Upper lobe of left lung (tissue), 6 donors: ENCODE results near the gene REEP5. TPM values are rescaled to one million over a fixed set of nuclear protein-coding genes. Genes with fewer than 3 reads are reported as not detected.
A peak's percentile ranks its signal among the peaks of the same experiment; 100 is the strongest.

Experiments used
- ATAC-seq, 2 donors: fragments of 200-7000 bp; cut with Tn5 transposase; one replicate each; pipeline ENCODE4 v1.9.1; 2022; ENCODE audit warnings: mild to moderate bottlenecking in 2 of 2, moderate library complexity in 2 of 2; ENCODE audit not compliant: low FRiP score in 2 of 2
- DNase-seq, 2 donors: peaks; one replicate each; pipeline ENCODE4 v3.0.0-alpha.2; 2019 to 2020
- H3K27ac ChIP-seq, 4 donors: fragments of 200-600 bp; sonication (generic); one replicate each; pipeline ENCODE4 v1.5.1; 2016 to 2019
- H3K27me3 ChIP-seq, 4 donors: fragments of 200-600 bp; sonication (generic); one replicate each; pipeline ENCODE4 v1.5.1; 2017 to 2019
- H3K36me3 ChIP-seq, 4 donors: fragments of 200-600 bp; sonication (generic); one replicate each; pipeline ENCODE4 v1.5.1; 2016 to 2019
- H3K4me1 ChIP-seq, 4 donors: fragments of 200-600 bp; sonication (generic); one replicate each; pipeline ENCODE4 v1.5.1; 2018 to 2019
- H3K4me3 ChIP-seq, 4 donors: fragments of 200-600 bp; sonication (generic); one replicate each; pipeline ENCODE4 v1.5.1; 2017 to 2019; ENCODE audit warnings: mild to moderate bottlenecking in 2 of 4, moderate library complexity in 1 of 4
- H3K9me3 ChIP-seq, 4 donors: fragments of 200-600 bp; sonication (generic); one replicate each; pipeline ENCODE4 v1.5.1; 2018 to 2019
- CTCF ChIP-seq, 6 experiments: fragments of 450-650 bp in 4 of 6; fragments of 200-600 bp in 2 of 6; sonication (generic) in 2 of 6; IDR thresholded peaks; one replicate each; pipeline ENCODE4 v1.5.1; 2016 to 2019; ENCODE audit warnings: antibody characterized with exemption in 6 of 6
- EP300 ChIP-seq, 4 donors: sonication (generic); formaldehyde crosslinking; IDR thresholded peaks; one replicate each; pipeline ENCODE4 v1.5.1; 2017; ENCODE audit warnings: antibody characterized with exemption in 4 of 4, control low read depth in 2 of 4
- POLR2A ChIP-seq, 4 donors: fragments of 450-650 bp; IDR thresholded peaks; one replicate each; pipeline ENCODE4 v1.5.1; 2016 to 2017; ENCODE audit warnings: antibody characterized with exemption in 4 of 4, mild to moderate bottlenecking in 2 of 4
- POLR2AphosphoS5 ChIP-seq, 2 donors: sonication (generic); formaldehyde crosslinking; IDR thresholded peaks; one replicate each; pipeline ENCODE4 v1.5.1; 2017; ENCODE audit warnings: antibody characterized with exemption in 2 of 2
- WGBS, 2 donors: methylation state at CpG; one replicate each; pipeline ENCODE4 v1.1.5; 2017 to 2018; 5-methylcytosine and 5-hydroxymethylcytosine counted together
- total RNA-seq, 6 donors: library from RNA; depleted of rRNA in 4 of 6; stranded (reverse); fragments of >200 nt in 4 of 6; gene quantifications; one replicate each; pipeline versions ENCODE4 v1.1.0 to v1.2.1, GENCODE V29; 2016 to 2021
- donor health status: DM: no; HTN: no; CAD: no; lungs with moderate emphysema.
- donor health status: DM: no; HTN: yes; CAD: no; lungs with severe emphysema.

REEP5 gene
- total RNA-seq, 6 donors from 2014 or later = 43.0 to 108 (median 95.3) TPM

- Histone ChIP-seq H3K27ac (no peak overlapping the region), H3K36me3 (no peaks in the 10 kb centered on the region), H3K27me3 (no peaks in the 10 kb centered on the region), H3K4me3 (no peak overlapping the region), H3K9me3 (no peaks in the 10 kb centered on the region), H3K4me1 (peaks cover 0 to 4% (median 0%) of the 10 kb centered on the region in 4 donors)
- DNase-seq (no peak), ATAC-seq (peak; percentile 79 to 92)
- WGBS, 2 donors = 47 to 51% methylated on average over 8 of the region's 8 CpGs
- TF ChIP-seq EP300 (IDR thresholded peaks at IDR 0.05) = no peak
- TF ChIP-seq CTCF (IDR thresholded peaks at IDR 0.05) = peak; percentile 20 to 73 (median 57)
These were observed 73.8 kb downstream of the REEP5 start for GRCh38 chr5:112848116-112848811.

- no peaks in the 10 kb centered on the region for H3K36me3 ChIP-seq
- no peak overlapping the region for H3K27ac ChIP-seq
- peaks cover 0 to 4% (median 0%) of the 10 kb centered on the region in 4 donors for H3K4me1 ChIP-seq
- no peak for DNase-seq
- no peaks in the 10 kb centered on the region for H3K27me3 ChIP-seq
- ATAC-seq = no peak
- TF ChIP-seq EP300 (IDR thresholded peaks at IDR 0.05) = no peak
- TF ChIP-seq POLR2AphosphoS5 (IDR thresholded peaks at IDR 0.05) = no peak
- no peak for TF ChIP-seq CTCF (IDR thresholded peaks at IDR 0.05)
- TF ChIP-seq POLR2A (IDR thresholded peaks at IDR 0.05) = no peak
- no peaks in the 10 kb centered on the region for H3K9me3 ChIP-seq
- H3K4me3 ChIP-seq = no peak overlapping the region
These were observed 74.7 kb downstream of the REEP5 start for GRCh38 chr5:112847306-112847705.

GRCh38 chr5:112846556-112846955 lies 75.5 kb downstream of the REEP5 start:
- no peak for DNase-seq
- TF ChIP-seq CTCF (IDR thresholded peaks at IDR 0.05) (no peak), EP300 (IDR thresholded peaks at IDR 0.05) (no peak), POLR2AphosphoS5 (IDR thresholded peaks at IDR 0.05) (no peak), POLR2A (IDR thresholded peaks at IDR 0.05) (no peak)
- WGBS, 2 donors = 70 to 72% methylated on average over 5 of the region's 5 CpGs
- Histone ChIP-seq H3K4me3 (no peak overlapping the region), H3K36me3 (no peaks in the 10 kb centered on the region), H3K27me3 (no peaks in the 10 kb centered on the region), H3K27ac (no peak overlapping the region), H3K4me1 (peaks cover 0 to 4% (median 0%) of the 10 kb centered on the region in 4 donors), H3K9me3 (no peaks in the 10 kb centered on the region)
- no peak for ATAC-seq

- 92 to 94% methylated on average over 1 of the region's 1 CpG for WGBS, 2 donors
- DNase-seq (no peak), ATAC-seq (no peak)
- Histone ChIP-seq H3K36me3 (peaks cover 0 to 9% (median 3%) of the 10 kb centered on the region in 4 donors), H3K27ac (no peak overlapping the region), H3K27me3 (no peaks in the 10 kb centered on the region), H3K9me3 (no peaks in the 10 kb centered on the region), H3K4me1 (peaks cover 0 to 4% (median 0%) of the 10 kb centered on the region in 4 donors), H3K4me3 (no peak overlapping the region)
- TF ChIP-seq POLR2A (IDR thresholded peaks at IDR 0.05) = no peak
- TF ChIP-seq EP300 (IDR thresholded peaks at IDR 0.05) = no peak
- TF ChIP-seq CTCF (IDR thresholded peaks at IDR 0.05) = no peak
- no peak for TF ChIP-seq POLR2AphosphoS5 (IDR thresholded peaks at IDR 0.05)
These were observed 77.5 kb downstream of the REEP5 start for GRCh38 chr5:112844489-112844888.

- Histone ChIP-seq H3K4me3 (no peak overlapping the region), H3K27ac (no peak overlapping the region), H3K36me3 (peaks cover 6 to 72% (median 34%) of the 10 kb centered on the region in 4 donors), H3K4me1 (no peaks in the 10 kb centered on the region), H3K27me3 (no peaks in the 10 kb centered on the region), H3K9me3 (no peaks in the 10 kb centered on the region)
- WGBS, 2 donors = 94 to 98% methylated on average over 13 of the region's 13 CpGs
- no peak for ATAC-seq
- TF ChIP-seq POLR2A (IDR thresholded peaks at IDR 0.05) (no peak), EP300 (IDR thresholded peaks at IDR 0.05) (no peak), CTCF (IDR thresholded peaks at IDR 0.05) (no peak), POLR2AphosphoS5 (IDR thresholded peaks at IDR 0.05) (no peak)
- no peak for DNase-seq
These were observed 88.1 kb downstream of the REEP5 start for GRCh38 chr5:112833971-112834370.
